Fibroblast of mammary gland (primary cell): ENCODE data around the gene ZNF398.
"Not testable (repeated sequence)": the region's sequence is repeated elsewhere in the genome, so short reads cannot be mapped to it uniquely, and the experiment has no call there.

Source experiments
- DNase-seq: peaks from one replicate; pipeline ENCODE4 v3.0.0-alpha.2; 2010; ENCODE audit warnings: low read depth
- H3K4me3 ChIP-seq: 2 replicates; pipeline ENCODE4 v1.5.1; 2011; ENCODE audit warnings: low read depth, mild to moderate bottlenecking, low read length, moderate library complexity; ENCODE audit not compliant: control insufficient read depth
- CTCF ChIP-seq: conservative IDR thresholded peaks from 2 replicates; pipeline ENCODE4 v1.5.1; 2011; ENCODE audit warnings: low read depth, low read length, inconsistent platforms; ENCODE audit not compliant: control insufficient read depth, insufficient read depth

ZNF398 gene

DNA sequence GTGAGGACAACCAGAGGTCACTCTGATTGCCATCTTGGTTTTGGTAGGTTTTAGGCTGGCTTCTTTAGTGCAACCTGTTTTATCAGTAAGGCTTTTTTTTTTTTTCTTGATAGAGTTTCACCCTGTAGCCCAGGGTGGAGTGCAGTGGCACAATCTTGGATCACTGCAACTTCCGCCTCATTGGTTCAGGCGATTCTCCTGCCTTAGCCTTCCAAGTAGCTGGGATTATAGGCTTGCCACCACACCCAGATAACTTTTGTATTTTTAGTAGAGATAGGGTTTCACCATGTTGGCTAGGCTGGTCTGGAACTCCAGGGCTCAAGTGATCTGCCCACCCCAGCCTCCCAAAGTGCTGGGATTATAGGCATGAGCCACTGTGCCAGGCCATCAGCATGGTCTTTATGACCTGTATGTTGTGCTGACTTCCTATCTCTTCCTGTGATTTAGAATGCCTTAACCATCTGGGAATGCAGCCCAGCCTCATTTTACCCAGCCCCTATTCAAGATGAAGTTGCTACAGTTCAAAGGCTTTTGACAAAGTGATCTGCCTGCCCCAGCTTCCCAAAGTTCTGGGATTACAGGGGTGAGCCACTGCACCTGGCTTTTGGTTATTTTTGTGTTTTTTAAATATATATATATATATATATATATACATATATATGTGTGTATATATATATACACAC lies 14.1 kb upstream of the ZNF398 start:
- no peak overlapping the region for H3K4me3 ChIP-seq
- DNase-seq: no peak
- no peak for TF ChIP-seq CTCF

DNA sequence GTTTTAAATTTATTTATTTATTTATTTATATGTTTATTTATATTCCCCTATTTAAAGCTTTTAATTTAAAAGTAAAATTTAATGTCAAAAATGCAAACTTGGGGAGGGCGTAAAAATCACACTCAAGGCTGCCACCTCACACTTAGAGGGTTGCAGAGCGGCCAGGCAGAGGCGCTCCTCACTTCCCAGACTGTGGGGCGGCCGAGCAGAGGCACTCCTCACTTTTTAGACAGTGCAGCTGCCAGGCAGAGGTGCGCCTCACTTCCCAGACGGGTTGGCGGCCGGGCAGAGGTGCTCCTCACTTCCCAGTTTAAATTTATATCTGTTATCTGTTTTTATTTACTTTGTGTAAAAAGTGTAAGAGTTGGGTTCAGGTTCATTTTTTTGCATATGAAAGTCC lies 11.1 kb upstream of the ZNF398 start:
- no peak overlapping the region for H3K4me3 ChIP-seq
- TF ChIP-seq CTCF: no peak
- DNase-seq: no peak

- DNase-seq: peak; percentile 44
- no peak for TF ChIP-seq CTCF
- no peak overlapping the region for H3K4me3 ChIP-seq
Observed at GRCh38 chr7:149140831-149141230, 6.4 kb upstream of the ZNF398 start.

GRCh38 chr7:149141893-149142292 lies 5.4 kb upstream of the ZNF398 start:
- no peak for TF ChIP-seq CTCF
- no peak overlapping the region for H3K4me3 ChIP-seq
- DNase-seq: no peak

- DNase-seq: not testable (repeated sequence)
Observed at GRCh38 chr7:149144436-149144922, 2.8 kb upstream of the ZNF398 start.

GRCh38 chr7:149145031-149145845 lies 2.0 kb upstream of the ZNF398 start:
- no peak for DNase-seq
- no peak for TF ChIP-seq CTCF
- no peak overlapping the region for H3K4me3 ChIP-seq

More at GRCh38 chr7:149144436-149144922, 2.8 kb upstream of the ZNF398 start:
- H3K4me3 ChIP-seq: not testable (repeated sequence)

- TF ChIP-seq CTCF: no peak
- peak; percentile 41 for DNase-seq
- peak overlapping the region; percentile 76 for H3K4me3 ChIP-seq
Observed at GRCh38 chr7:149147752-149148653, 750 bp downstream of the ZNF398 start.
